Esophagus squamous epithelium (tissue), 5 donors: ENCODE results near the gene ACAT2. TPM values are rescaled to one million over a fixed set of nuclear protein-coding genes. Genes with fewer than 3 reads are reported as not detected.

Source experiments
- DNase-seq: peaks from one replicate; lab custom pipeline; 2025; lab: John Stamatoyannopoulos, UW
- H3K27ac ChIP-seq, 4 donors: fragments of 200-600 bp; sonication (generic); one replicate each; pipeline ENCODE4 v1.5.1; 2016 to 2019; ENCODE audit warnings: mild to moderate bottlenecking in 1 of 4
- H3K27me3 ChIP-seq, 4 donors: fragments of 200-600 bp; sonication (generic); 1 replicate in 3 of 4; 2 replicates in 1 of 4; pipeline versions ENCODE4 v1.5.1 to v1.6.0; 2017 to 2021; ENCODE audit warnings: antibody characterized with exemption in 1 of 4
- H3K36me3 ChIP-seq, 3 donors: fragments of 200-600 bp; sonication (generic); one replicate each; pipeline ENCODE4 v1.5.1; 2016 to 2019
- H3K4me1 ChIP-seq, 3 donors: fragments of 200-600 bp; sonication (generic); one replicate each; pipeline ENCODE4 v1.5.1; 2017 to 2019
- H3K4me3 ChIP-seq, 4 donors: fragments of 200-600 bp; sonication (generic); 1 replicate in 3 of 4; 2 replicates in 1 of 4; pipeline ENCODE4 v1.5.1; 2016 to 2019; ENCODE audit warnings: mild to moderate bottlenecking in 2 of 4, moderate library complexity in 1 of 4
- H3K9me3 ChIP-seq, 3 donors: fragments of 200-600 bp; sonication (generic); one replicate each; pipeline ENCODE4 v1.5.1; 2016 to 2019
- CTCF ChIP-seq, 6 experiments: fragments of 450-650 bp in 4 of 6; fragments of 200-600 bp in 2 of 6; sonication (generic) in 2 of 6; IDR thresholded peaks; one replicate each; pipeline ENCODE4 v1.5.1; 2016 to 2019; ENCODE audit warnings: antibody characterized with exemption in 6 of 6, mild to moderate bottlenecking in 4 of 6, moderate library complexity in 4 of 6
- POLR2A ChIP-seq, 4 donors: fragments of 450-650 bp; IDR thresholded peaks; one replicate each; pipeline ENCODE4 v1.6.1; 2017; ENCODE audit warnings: antibody characterized with exemption in 4 of 4, mild to moderate bottlenecking in 4 of 4, moderate library complexity in 3 of 4
- WGBS, 2 donors: methylation state at CpG; one replicate each; pipeline ENCODE4 v1.1.5; 2018; 5-methylcytosine and 5-hydroxymethylcytosine counted together
- intact Hi-C: fragments of 100-400 bp; cut with DNase I; formaldehyde crosslinking; loops from one replicate; pipeline ENCODE4 v1.15.0; 2022
- total RNA-seq, 4 donors: library from RNA; depleted of rRNA; stranded (reverse); fragments of >200 nt; gene quantifications; one replicate each; pipeline ENCODE4 v1.1.0, GENCODE V29; 2016
- donor health status: DM: yes; HTN: yes; CAD: no.

The ACAT2 gene
- total RNA-seq, 4 donors from 2014 or later, result 24.9 to 56.8 (median 40.8) TPM

- intact Hi-C loops, result no loop called here
- no peak overlapping the region for H3K27ac ChIP-seq
- no peaks in the 10 kb centered on the region for H3K9me3 ChIP-seq
- H3K36me3 ChIP-seq, result peaks cover 0 to 10% (median 6%) of the 10 kb centered on the region in 3 donors
- 78 to 87% methylated on average over 9 of the region's 10 CpGs for WGBS, 2 donors
- no peak for DNase-seq
- H3K4me3 ChIP-seq, result no peak overlapping the region
- no peak for TF ChIP-seq POLR2A (IDR thresholded peaks at IDR 0.05)
- TF ChIP-seq CTCF (IDR thresholded peaks at IDR 0.05), result no peak
- no peaks in the 10 kb centered on the region for H3K27me3 ChIP-seq
- H3K4me1 ChIP-seq, result peaks cover 0 to 9% (median 0%) of the 10 kb centered on the region in 3 donors
Observed at GRCh38 chr6:159804504-159804903, 42.7 kb downstream of the ACAT2 start.

DNA sequence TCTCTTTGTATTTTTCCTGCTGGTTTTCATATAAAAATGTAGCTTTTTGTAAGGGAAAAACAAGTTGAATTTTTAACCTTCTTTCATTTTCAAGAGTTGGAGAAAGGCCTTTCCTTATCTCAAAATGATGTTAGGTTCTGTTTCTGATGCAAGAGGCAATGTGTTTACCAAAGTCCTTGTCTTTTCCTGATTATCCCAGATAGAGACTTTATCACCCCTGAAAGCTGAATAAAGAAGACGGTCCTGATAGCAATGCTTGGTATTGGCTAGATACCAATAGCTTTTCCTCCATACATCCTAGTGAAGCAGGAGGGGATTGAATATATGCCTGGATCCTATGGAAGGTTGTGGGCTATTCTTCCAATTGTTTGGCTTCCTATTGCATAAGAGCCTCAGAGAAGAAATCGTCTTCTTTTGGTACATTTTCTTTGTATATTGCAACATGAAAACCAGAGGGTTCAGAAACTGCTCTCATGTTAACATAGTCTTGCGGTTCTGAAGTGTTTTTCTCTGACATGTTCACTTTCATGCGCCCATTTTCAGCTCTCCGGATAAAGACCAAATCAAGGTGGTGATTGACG lies 43.7 kb downstream of the ACAT2 start:
- H3K4me1 ChIP-seq, result peaks cover 0 to 9% (median 0%) of the 10 kb centered on the region in 3 donors
- no peaks in the 10 kb centered on the region for H3K9me3 ChIP-seq
- 87 to 95% methylated on average over 6 of the region's 6 CpGs for WGBS, 2 donors
- no peak for DNase-seq
- no peak for TF ChIP-seq POLR2A (IDR thresholded peaks at IDR 0.05)
- TF ChIP-seq CTCF (IDR thresholded peaks at IDR 0.05), result no peak
- no peak overlapping the region for H3K27ac ChIP-seq
- intact Hi-C loops, result no loop called here
- H3K4me3 ChIP-seq, result no peak overlapping the region
- H3K27me3 ChIP-seq, result no peaks in the 10 kb centered on the region
- H3K36me3 ChIP-seq, result no peaks in the 10 kb centered on the region

DNA sequence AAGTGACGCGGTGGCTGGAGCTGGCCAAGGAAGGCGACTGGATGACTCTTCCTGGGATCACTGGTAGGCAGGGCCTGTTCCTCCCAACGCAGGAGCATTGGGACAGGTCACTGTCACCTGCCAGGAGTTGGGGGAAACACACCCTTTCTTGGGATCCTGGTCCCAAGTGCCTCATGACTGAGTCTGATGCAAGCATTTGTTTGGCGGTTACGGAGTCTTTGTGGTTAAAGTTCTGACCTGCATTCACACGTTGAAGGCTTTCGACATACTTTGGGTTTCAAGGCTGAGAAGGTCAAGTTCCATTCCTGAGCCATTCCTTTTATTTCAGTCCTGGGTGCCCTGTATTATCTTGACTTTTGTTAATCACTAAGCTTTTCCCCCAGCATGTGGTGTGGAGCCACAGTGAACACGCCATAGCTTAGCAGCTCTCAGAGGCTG lies 44.2 kb downstream of the ACAT2 start:
- WGBS, 2 donors, result 76 to 79% methylated on average over 7 to 9 of the region's 9 CpGs
- H3K9me3 ChIP-seq, result no peaks in the 10 kb centered on the region
- no peak overlapping the region for H3K4me3 ChIP-seq
- no peak for DNase-seq
- no peaks in the 10 kb centered on the region for H3K36me3 ChIP-seq
- H3K27me3 ChIP-seq, result no peaks in the 10 kb centered on the region
- intact Hi-C loops, result no loop called here
- no peak for TF ChIP-seq CTCF (IDR thresholded peaks at IDR 0.05)
- TF ChIP-seq POLR2A (IDR thresholded peaks at IDR 0.05), result no peak
- H3K4me1 ChIP-seq, result peaks cover 0 to 9% (median 0%) of the 10 kb centered on the region in 3 donors
- no peak overlapping the region for H3K27ac ChIP-seq

- 59 to 75% methylated on average over 3 to 5 of the region's 5 CpGs for WGBS, 2 donors
- H3K4me3 ChIP-seq, result no peak overlapping the region
- H3K4me1 ChIP-seq, result peaks cover 0 to 4% (median 0%) of the 10 kb centered on the region in 3 donors
- H3K27ac ChIP-seq, result no peak overlapping the region
- no peak for TF ChIP-seq POLR2A (IDR thresholded peaks at IDR 0.05)
- H3K27me3 ChIP-seq, result no peaks in the 10 kb centered on the region
- no peak for DNase-seq
- intact Hi-C loops, result no loop called here
- H3K9me3 ChIP-seq, result no peaks in the 10 kb centered on the region
- H3K36me3 ChIP-seq, result no peaks in the 10 kb centered on the region
Observed at GRCh38 chr6:159807150-159807858, 45.5 kb downstream of the ACAT2 start.

DNA sequence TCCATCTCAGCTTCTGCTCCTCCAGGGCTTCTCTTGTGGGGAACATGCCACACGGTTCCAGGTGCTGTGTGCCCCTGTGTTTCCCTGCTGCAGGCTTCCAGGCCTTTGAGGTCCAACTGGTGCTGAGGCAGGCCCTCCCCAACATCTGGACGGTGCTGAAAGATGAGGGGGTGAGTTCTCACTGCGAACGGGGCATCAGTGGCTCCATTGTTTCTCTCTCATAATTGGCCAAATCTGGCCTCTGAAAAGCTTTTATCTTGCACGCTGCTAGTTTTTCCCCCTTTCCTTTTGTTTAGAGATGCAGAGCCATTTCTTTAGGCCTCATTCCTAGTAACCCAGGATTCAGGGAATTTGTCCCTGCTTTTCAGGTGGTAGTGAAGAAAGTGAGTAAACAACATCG lies 46.8 kb downstream of the ACAT2 start:
- intact Hi-C loops, result no loop called here
- Histone ChIP-seq H3K4me1 (peaks cover 0 to 4% (median 0%) of the 10 kb centered on the region in 3 donors), H3K4me3 (no peak overlapping the region), H3K27me3 (no peaks in the 10 kb centered on the region), H3K36me3 (no peaks in the 10 kb centered on the region), H3K9me3 (no peaks in the 10 kb centered on the region), H3K27ac (no peak overlapping the region)
- TF ChIP-seq POLR2A (IDR thresholded peaks at IDR 0.05), result no peak
- TF ChIP-seq CTCF (IDR thresholded peaks at IDR 0.05), result no peak
- WGBS, 2 donors, result 78 to 81% methylated on average over 4 to 5 of the region's 6 CpGs
- no peak for DNase-seq
